ENCODE measurements around the gene KCNC3. TPM values are rescaled to one million over a fixed set of nuclear protein-coding genes. Genes with fewer than 3 reads are reported as not detected.

KCNC3 gene
- total RNA-seq, 1 experiment from 2014 or later: 17.3 TPM

DNA sequence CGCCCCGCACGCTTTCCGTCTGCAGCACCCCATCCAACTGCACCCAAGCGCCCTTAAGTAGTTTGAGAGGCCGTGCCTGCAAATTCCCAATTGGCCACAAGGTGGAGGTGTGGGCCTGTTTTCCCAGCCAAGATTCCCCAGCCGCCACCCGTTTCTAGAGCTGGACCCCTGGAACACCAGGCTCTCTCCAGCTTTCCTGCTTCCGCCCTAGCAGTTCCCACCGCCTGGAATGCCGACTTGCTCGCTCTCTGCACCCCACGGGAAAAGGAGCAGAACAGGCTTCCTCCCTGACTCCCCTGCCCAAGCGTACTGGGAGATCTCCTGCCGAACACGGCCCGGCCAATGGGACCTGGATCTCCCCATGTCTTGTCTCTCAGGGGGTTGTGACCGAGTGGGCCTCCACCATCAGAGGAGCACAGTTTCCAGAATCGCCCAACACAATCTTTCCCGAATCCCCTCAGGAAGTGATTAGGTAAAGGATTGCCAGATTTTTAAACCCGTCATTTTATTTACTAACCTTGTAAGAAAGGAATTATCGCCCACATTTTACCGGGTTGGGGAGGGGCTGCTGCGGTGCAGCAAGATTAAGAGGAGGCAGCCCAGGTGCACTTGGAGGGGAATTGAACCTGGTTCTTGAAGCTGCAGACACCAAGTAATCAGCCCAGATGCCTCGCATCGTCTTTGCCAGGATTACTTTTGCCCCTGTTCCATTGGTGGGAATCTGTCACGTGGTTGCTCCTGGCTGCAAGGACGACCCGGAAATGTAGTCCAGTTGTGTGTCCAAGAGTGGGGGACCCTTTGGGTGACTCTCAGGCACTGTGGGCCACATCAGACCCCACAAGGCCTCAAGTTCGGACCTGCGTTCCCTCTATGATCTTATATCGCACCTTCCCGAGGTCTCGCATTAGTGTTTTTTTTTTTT lies 39.7 kb upstream of the KCNC3 start:
- no peak overlapping the region for H4K5ac ChIP-seq (ENCODE audit: insufficient read length, low read depth, low read length)
- Mint-ChIP-seq H3K9me3 (no peaks in the 10 kb centered on the region), H3K36me3 (ENCODE audit: insufficient read depth in 1 of 3, low read depth in 3 of 3) (no peaks in the 10 kb centered on the region; a peak in 1 of 7 replicates), H3K4me1 (peaks cover 12% of the 10 kb centered on the region in 2 experiments), H3K4me3 (peak overlapping the region; percentile 82 to 93), H3K27me3 (ENCODE audit: low read depth) (peaks cover 10% of the 10 kb centered on the region), H3K27ac (peak overlapping the region; percentile 95 to 98 (median 97))
- H3K4me2 ChIP-seq (ENCODE audit: insufficient read depth, insufficient read length, low read length): peak overlapping the region; percentile 90
- H3K23ac ChIP-seq (ENCODE audit: insufficient read length, low read depth, low read length): no peak overlapping the region
- H3T11ph ChIP-seq (ENCODE audit: low read length): no peak overlapping the region
- H3K23me2 ChIP-seq (ENCODE audit: insufficient read length, low read depth, low read length, poor library complexity, severe bottlenecking): peaks cover 5% of the 10 kb centered on the region
- WGBS (ENCODE audit: extremely low coverage, insufficient read length, low lambda C conversion rate): no CpG with 5 or more reads among the region's 34 CpGs
- H4K91ac ChIP-seq (ENCODE audit: insufficient read length, low read depth, low read length): no peak overlapping the region
- no peaks in the 10 kb centered on the region for H3K79me2 ChIP-seq (ENCODE audit: insufficient read depth, low read length)
- TF ChIP-seq, protein P1, sequence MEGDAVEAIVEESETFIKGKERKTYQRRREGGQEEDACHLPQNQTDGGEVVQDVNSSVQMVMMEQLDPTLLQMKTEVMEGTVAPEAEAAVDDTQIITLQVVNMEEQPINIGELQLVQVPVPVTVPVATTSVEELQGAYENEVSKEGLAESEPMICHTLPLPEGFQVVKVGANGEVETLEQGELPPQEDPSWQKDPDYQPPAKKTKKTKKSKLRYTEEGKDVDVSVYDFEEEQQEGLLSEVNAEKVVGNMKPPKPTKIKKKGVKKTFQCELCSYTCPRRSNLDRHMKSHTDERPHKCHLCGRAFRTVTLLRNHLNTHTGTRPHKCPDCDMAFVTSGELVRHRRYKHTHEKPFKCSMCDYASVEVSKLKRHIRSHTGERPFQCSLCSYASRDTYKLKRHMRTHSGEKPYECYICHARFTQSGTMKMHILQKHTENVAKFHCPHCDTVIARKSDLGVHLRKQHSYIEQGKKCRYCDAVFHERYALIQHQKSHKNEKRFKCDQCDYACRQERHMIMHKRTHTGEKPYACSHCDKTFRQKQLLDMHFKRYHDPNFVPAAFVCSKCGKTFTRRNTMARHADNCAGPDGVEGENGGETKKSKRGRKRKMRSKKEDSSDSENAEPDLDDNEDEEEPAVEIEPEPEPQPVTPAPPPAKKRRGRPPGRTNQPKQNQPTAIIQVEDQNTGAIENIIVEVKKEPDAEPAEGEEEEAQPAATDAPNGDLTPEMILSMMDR (conservative IDR thresholded peaks at IDR 0.05): peak; percentile 87
- H2BK12ac ChIP-seq (ENCODE audit: insufficient read length, low read depth, low read length): no peak overlapping the region
- no peaks in the 10 kb centered on the region for H3K4me1 ChIP-seq (ENCODE audit: insufficient read depth, low read length)
- H4K20me1 ChIP-seq (ENCODE audit: control insufficient read depth, insufficient read depth, insufficient read length): no peaks in the 10 kb centered on the region
- peak overlapping the region; percentile 30 for H3K27ac ChIP-seq (ENCODE audit: insufficient read length, low read depth, low read length)
- no peaks in the 10 kb centered on the region for H3K9me3 ChIP-seq (ENCODE audit: control insufficient read depth, low read depth, low read length)
- DNase-seq: peak; percentile 89
- peak overlapping the region; percentile 40 for H3K18ac ChIP-seq (ENCODE audit: insufficient read length, low read depth, low read length)
- no peaks in the 10 kb centered on the region for H3K79me1 ChIP-seq (ENCODE audit: insufficient read depth, low read depth, low read length, poor library complexity, severe bottlenecking)
- H4K8ac ChIP-seq (replicated peaks; ENCODE audit: insufficient read length, low read depth, low read length): no peak overlapping the region
- peak overlapping the region; percentile 28; the same call in 1 of the 2 replicates for H3K14ac ChIP-seq (ENCODE audit: insufficient read depth, low read length)
- no peaks in the 10 kb centered on the region for H3K27me3 ChIP-seq (ENCODE audit: insufficient read depth, low read length)
- H2BK5ac ChIP-seq (ENCODE audit: insufficient read length, low read length): no peak overlapping the region
- no peak overlapping the region for H3K4ac ChIP-seq (ENCODE audit: low read depth, low read length)
- H2BK20ac ChIP-seq (ENCODE audit: low read depth, low read length, poor library complexity, severe bottlenecking): no peak overlapping the region
- no peak overlapping the region for H3K56ac ChIP-seq (ENCODE audit: insufficient read length, low read depth, low read length)
- no peak overlapping the region for H2AFZ ChIP-seq (ENCODE audit: low read length)
- H2BK120ac ChIP-seq (ENCODE audit: low read depth, low read length, poor library complexity, severe bottlenecking): no peak overlapping the region
- no peak overlapping the region for H2AK5ac ChIP-seq (ENCODE audit: insufficient read length, low read length)
- H2BK15ac ChIP-seq (ENCODE audit: low read depth, low read length): no peak overlapping the region
- H3K9ac ChIP-seq (ENCODE audit: extremely low read depth, insufficient read length, low read length): peak overlapping the region; percentile 51
